ENCODE measurements around the gene TMEM156.

The TMEM156 gene

GRCh38 chr4:39032218-39033085, at the start of gene TMEM156:
TSS of gene TMEM156 (minus strand) at chr4:39032409. CDS start at chr4:39032313, 96 bp downstream.
- DNase-seq, result peak; percentile 17

- no peak for DNase-seq
Observed at GRCh38 chr4:39078829-39079228, 46.6 kb upstream of the TMEM156 start.

GRCh38 chr4:39068907-39069306, 36.7 kb upstream of the TMEM156 start:
- DNase-seq, result no peak

- DNase-seq, result no peak
Observed at GRCh38 chr4:39067451-39067850, 35.2 kb upstream of the TMEM156 start.

GRCh38 chr4:39067031-39067430, 34.8 kb upstream of the TMEM156 start:
- DNase-seq, result no peak

GRCh38 chr4:39066371-39066770, 34.2 kb upstream of the TMEM156 start:
- DNase-seq, result no peak

GRCh38 chr4:39063430-39063829, 31.2 kb upstream of the TMEM156 start:
- DNase-seq, result no peak

GRCh38 chr4:39062770-39063097, 30.5 kb upstream of the TMEM156 start:
- DNase-seq, result no peak

GRCh38 chr4:39062094-39062769, 30.0 kb upstream of the TMEM156 start, which contains the start of gene KLHL5:
TSS of gene KLHL5 (plus strand) at chr4:39062232. CDS start at chr4:39062653, 421 bp downstream.
- DNase-seq, result no peak

GRCh38 chr4:39061457-39061856, 29.2 kb upstream of the TMEM156 start:
- no peak for DNase-seq

GRCh38 chr4:39056023-39056422, 23.8 kb upstream of the TMEM156 start:
- no peak for DNase-seq

GRCh38 chr4:39054497-39054896, 22.3 kb upstream of the TMEM156 start:
- no peak for DNase-seq

GRCh38 chr4:39053983-39054382, 21.8 kb upstream of the TMEM156 start:
- no peak for DNase-seq

GRCh38 chr4:39051492-39051891, 19.3 kb upstream of the TMEM156 start:
- DNase-seq, result no peak

GRCh38 chr4:39050590-39050989, 18.4 kb upstream of the TMEM156 start:
- DNase-seq, result no peak

- DNase-seq, result no peak
Observed at GRCh38 chr4:39048311-39048710, 16.1 kb upstream of the TMEM156 start.

GRCh38 chr4:39047681-39048080, 15.5 kb upstream of the TMEM156 start:
- DNase-seq, result no peak

GRCh38 chr4:39046249-39046648, 14.0 kb upstream of the TMEM156 start:
- DNase-seq, result no peak

- DNase-seq, result no peak
Observed at GRCh38 chr4:39045827-39046221, 13.6 kb upstream of the TMEM156 start.

GRCh38 chr4:39044956-39045826, 13.0 kb upstream of the TMEM156 start:
- no peak for DNase-seq

- DNase-seq, result peak; percentile 96
Observed at GRCh38 chr4:39044364-39044955, 12.3 kb upstream of the TMEM156 start.

GRCh38 chr4:39043861-39044363, 11.7 kb upstream of the TMEM156 start:
- DNase-seq, result no peak
